GM21529 (cell line): Measurements from ENCODE around the gene FBXO44.
"Not testable (repeated sequence)": the region's sequence is repeated elsewhere in the genome, so short reads cannot be mapped to it uniquely, and the experiment has no call there.

Experiments used
- ATAC-seq: cut with Tn5 transposase; IDR thresholded peaks from one replicate; pipeline ENCODE4 v1.9.1; 2021; ENCODE audit not compliant: unreplicated experiment

The FBXO44 gene

GRCh38 chr1:11654137-11654938 lies at the start of gene FBXO44, which contains the start of gene FBXO2:
Gene FBXO44 (plus strand): TSS chr1:11654877. CDS start chr1:11655836, 959 bp downstream.
Gene FBXO2 (minus strand): TSS chr1:11654429. CDS start chr1:11654340, 89 bp downstream.
- peak; percentile 54 for ATAC-seq

GRCh38 chr1:11606775-11607174 lies 47.9 kb upstream of the FBXO44 start:
- no peak for ATAC-seq

GRCh38 chr1:11608596-11609130 lies 46.0 kb upstream of the FBXO44 start:
- ATAC-seq = not testable (repeated sequence)

GRCh38 chr1:11609378-11609777 lies 45.3 kb upstream of the FBXO44 start:
- not testable (repeated sequence) for ATAC-seq

- no peak for ATAC-seq
These were observed 44.0 kb upstream of the FBXO44 start for GRCh38 chr1:11610629-11611180.

GRCh38 chr1:11611638-11612327 lies 42.9 kb upstream of the FBXO44 start:
- no peak for ATAC-seq

- ATAC-seq = no peak
These were observed 41.3 kb upstream of the FBXO44 start for GRCh38 chr1:11613347-11613746.

- no peak for ATAC-seq
These were observed 39.6 kb upstream of the FBXO44 start for GRCh38 chr1:11615090-11615489.

GRCh38 chr1:11616766-11617165 lies 37.9 kb upstream of the FBXO44 start:
- ATAC-seq = no peak

GRCh38 chr1:11617314-11617713 lies 37.4 kb upstream of the FBXO44 start:
- no peak for ATAC-seq

- ATAC-seq = no peak
These were observed 36.9 kb upstream of the FBXO44 start for GRCh38 chr1:11617741-11618140.

- ATAC-seq = no peak
These were observed 34.3 kb upstream of the FBXO44 start for GRCh38 chr1:11620405-11620804.

- no peak for ATAC-seq
These were observed 33.8 kb upstream of the FBXO44 start for GRCh38 chr1:11620924-11621323.

GRCh38 chr1:11622398-11622797 lies 32.3 kb upstream of the FBXO44 start:
- ATAC-seq = no peak

GRCh38 chr1:11623702-11624101 lies 31.0 kb upstream of the FBXO44 start:
- ATAC-seq = no peak

- ATAC-seq = no peak
These were observed 28.1 kb upstream of the FBXO44 start for GRCh38 chr1:11626551-11626950.

GRCh38 chr1:11628767-11629166 lies 25.9 kb upstream of the FBXO44 start:
- no peak for ATAC-seq

GRCh38 chr1:11629184-11630016 lies 25.3 kb upstream of the FBXO44 start:
- ATAC-seq = no peak

- no peak for ATAC-seq
These were observed 20.1 kb upstream of the FBXO44 start for GRCh38 chr1:11634365-11635192.

GRCh38 chr1:11638121-11638520 lies 16.6 kb upstream of the FBXO44 start:
- no peak for ATAC-seq
